ENCODE data around the gene CLSTN1.

DNA sequence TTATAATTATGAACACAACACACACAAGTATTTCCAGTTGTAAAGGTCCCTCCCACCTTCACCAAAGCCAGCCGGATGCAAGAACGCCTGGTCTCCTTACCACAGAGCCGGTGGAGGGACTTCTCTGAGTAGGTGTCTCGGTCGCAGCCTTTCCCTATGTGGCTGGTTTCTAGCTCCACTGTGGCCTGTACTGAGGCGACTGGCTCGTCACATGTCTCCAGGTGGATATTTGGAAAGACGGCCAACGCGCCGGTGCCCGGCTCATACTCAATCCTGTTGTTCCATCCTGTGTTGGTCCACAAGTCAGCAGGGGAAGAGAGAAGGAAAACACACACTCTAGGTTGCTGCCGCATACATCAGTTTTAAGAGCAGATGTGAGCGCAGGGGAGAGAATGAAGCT lies 74.4 kb downstream of the CLSTN1 start:
- TF ChIP-seq, protein P1, sequence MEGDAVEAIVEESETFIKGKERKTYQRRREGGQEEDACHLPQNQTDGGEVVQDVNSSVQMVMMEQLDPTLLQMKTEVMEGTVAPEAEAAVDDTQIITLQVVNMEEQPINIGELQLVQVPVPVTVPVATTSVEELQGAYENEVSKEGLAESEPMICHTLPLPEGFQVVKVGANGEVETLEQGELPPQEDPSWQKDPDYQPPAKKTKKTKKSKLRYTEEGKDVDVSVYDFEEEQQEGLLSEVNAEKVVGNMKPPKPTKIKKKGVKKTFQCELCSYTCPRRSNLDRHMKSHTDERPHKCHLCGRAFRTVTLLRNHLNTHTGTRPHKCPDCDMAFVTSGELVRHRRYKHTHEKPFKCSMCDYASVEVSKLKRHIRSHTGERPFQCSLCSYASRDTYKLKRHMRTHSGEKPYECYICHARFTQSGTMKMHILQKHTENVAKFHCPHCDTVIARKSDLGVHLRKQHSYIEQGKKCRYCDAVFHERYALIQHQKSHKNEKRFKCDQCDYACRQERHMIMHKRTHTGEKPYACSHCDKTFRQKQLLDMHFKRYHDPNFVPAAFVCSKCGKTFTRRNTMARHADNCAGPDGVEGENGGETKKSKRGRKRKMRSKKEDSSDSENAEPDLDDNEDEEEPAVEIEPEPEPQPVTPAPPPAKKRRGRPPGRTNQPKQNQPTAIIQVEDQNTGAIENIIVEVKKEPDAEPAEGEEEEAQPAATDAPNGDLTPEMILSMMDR (IDR thresholded peaks at IDR 0.05) = no peak
- no peak for TF ChIP-seq REST (IDR thresholded peaks at IDR 0.05; ENCODE audit: insufficient read depth in 1 of 2, low read depth in 2 of 2, low read length in 1 of 2)
- TF ChIP-seq TCF7L2 (IDR thresholded peaks at IDR 0.05; ENCODE audit: low read depth, low read length) = no peak
- TF ChIP-seq SIN3A (IDR thresholded peaks at IDR 0.05; ENCODE audit: borderline replicate concordance, insufficient read depth, low read depth, low read length) = no peak
